ENCODE data around the gene MYL6. TPM values are rescaled to one million over a fixed set of nuclear protein-coding genes. Genes with fewer than 3 reads are reported as not detected.

MYL6 gene
- total RNA-seq, 1 experiment from 2014 or later: 554 TPM

- H3K79me2 ChIP-seq (ENCODE audit: insufficient read depth, low read length): peaks cover 37% of the 10 kb centered on the region
- ChIA-PET POLR2A (interaction anchor here (1.2 kb wide), 1 partner anchor 46 kb away, joined by 4 read pairs; the partner anchor contains the start of gene ZC3H10), RAD21 (ENCODE audit: low non-redundant PET in 1 of 2, low total read pairs in 2 of 2, uncharacterized antibody in 2 of 2, unreplicated experiment in 2 of 2) (no interaction called here), CTCF (interaction anchor here (0.6 to 1.1 kb wide), 2 partner anchors 26 to 583 kb away, joined by 3 to 5 read pairs; partner anchors contain the start of gene SMARCC2)
- no peak overlapping the region for H3K4me3 ChIP-seq (replicated peaks in 1 of 2; ENCODE audit: low read depth in 1 of 2, low read length in 2 of 2)
- TF ChIP-seq FOSL1 (IDR thresholded peaks at IDR 0.05; ENCODE audit: low read depth): no peak
- no peak for TF ChIP-seq MAX (IDR thresholded peaks at IDR 0.05)
- no TSS peak for BruUV-seq (replicated peaks)
- H3K4me1 ChIP-seq (ENCODE audit: control insufficient read depth in 1 of 2, insufficient read depth in 2 of 2, low read length in 2 of 2): peaks cover 5 to 14% of the 10 kb centered on the region in 2 experiments; a peak in 3 of 4 replicates
- peaks cover 55 to 58% of the 10 kb centered on the region in 2 experiments for H3K36me3 ChIP-seq (ENCODE audit: control insufficient read depth in 1 of 2, insufficient read depth in 2 of 2, low read length in 2 of 2)
- no peaks in the 10 kb centered on the region for H3K27me3 ChIP-seq (ENCODE audit: insufficient read depth, low read length)
- H3K4me2 ChIP-seq (ENCODE audit: low read length): no peak overlapping the region
- H3K9me2 ChIP-seq (ENCODE audit: insufficient read depth): no peaks in the 10 kb centered on the region
- ATAC-seq (no peak), DNase-seq (ENCODE audit: low read depth, low spot score) (no peak)
- H3K27ac ChIP-seq (ENCODE audit: low read depth, low read length): no peak overlapping the region
- H3K9me3 ChIP-seq (ENCODE audit: control insufficient read depth in 1 of 2, insufficient read depth in 1 of 2, low read depth in 1 of 2, low read length in 2 of 2): no peaks in the 10 kb centered on the region
- H2AFZ ChIP-seq (ENCODE audit: low read depth, low read length, poor library complexity, severe bottlenecking): no peak overlapping the region
- H4K20me1 ChIP-seq (ENCODE audit: insufficient read depth): no peaks in the 10 kb centered on the region
- H3K9ac ChIP-seq (ENCODE audit: low read length): no peak overlapping the region
- intact Hi-C loops (cut with micrococcal nuclease): no loop called here
These were observed 5.6 kb downstream of the MYL6 start for GRCh38 chr12:56163533-56164344.

GRCh38 chr12:56164345-56164729, 6.2 kb downstream of the MYL6 start:
- H3K79me2 ChIP-seq (ENCODE audit: insufficient read depth, low read length): peaks cover 31% of the 10 kb centered on the region
- BruUV-seq (replicated peaks): no TSS peak
- no peak for ATAC-seq
- no peaks in the 10 kb centered on the region for H4K20me1 ChIP-seq (ENCODE audit: insufficient read depth)
- H3K9ac ChIP-seq (ENCODE audit: low read length): no peak overlapping the region
- ChIA-PET RAD21 (ENCODE audit: low non-redundant PET in 1 of 2, low total read pairs in 2 of 2, uncharacterized antibody in 2 of 2, unreplicated experiment in 2 of 2) (no interaction called here), CTCF (no interaction called here), POLR2A (no interaction called here)
- DNase-seq (ENCODE audit: low read depth, low spot score): no peak
- H3K4me1 ChIP-seq (ENCODE audit: control insufficient read depth in 1 of 2, insufficient read depth in 2 of 2, low read length in 2 of 2): peaks cover 4 to 8% of the 10 kb centered on the region in 2 experiments; a peak in 3 of 4 replicates
- H3K27ac ChIP-seq (ENCODE audit: low read depth, low read length): no peak overlapping the region
- H3K9me3 ChIP-seq (ENCODE audit: control insufficient read depth in 1 of 2, insufficient read depth in 1 of 2, low read depth in 1 of 2, low read length in 2 of 2): no peaks in the 10 kb centered on the region
- TF ChIP-seq REST (IDR thresholded peaks at IDR 0.05; ENCODE audit: low read depth): no peak
- TF ChIP-seq ZFX (IDR thresholded peaks at IDR 0.05): no peak
- TF ChIP-seq CEBPB (IDR thresholded peaks at IDR 0.05; ENCODE audit: low read depth): no peak
- no peaks in the 10 kb centered on the region for H3K9me2 ChIP-seq (ENCODE audit: insufficient read depth)
- H2AFZ ChIP-seq (ENCODE audit: low read depth, low read length, poor library complexity, severe bottlenecking): no peak overlapping the region
- no peaks in the 10 kb centered on the region for H3K27me3 ChIP-seq (ENCODE audit: insufficient read depth, low read length)
- no peak overlapping the region for H3K4me2 ChIP-seq (ENCODE audit: low read length)
- intact Hi-C loops (cut with micrococcal nuclease): no loop called here
- H3K4me3 ChIP-seq (replicated peaks in 1 of 2; ENCODE audit: low read depth in 1 of 2, low read length in 2 of 2): no peak overlapping the region
- H3K36me3 ChIP-seq (ENCODE audit: control insufficient read depth in 1 of 2, insufficient read depth in 2 of 2, low read length in 2 of 2): peaks cover 54 to 55% of the 10 kb centered on the region in 2 experiments

Data from HCT116 (cell line).